Activated CD4-positive, alpha-beta T cell treated with anti-CD3 and anti-CD28 coated beads for 36 hours (primary cell): Measurements from ENCODE around the gene BCKDK. TPM values are rescaled to one million over a fixed set of nuclear protein-coding genes. Genes with fewer than 3 reads are reported as not detected.
A peak's percentile ranks its signal among the peaks of the same experiment; 100 is the strongest.

ENCODE experiments used
- ATAC-seq: fragments of 200-7000 bp; cut with Tn5 transposase; one replicate; pipeline ENCODE4 v1.10.0; 2021; ENCODE audit warnings: mild to moderate bottlenecking, moderate library complexity
- CTCF ChIA-PET: fragments of 350-600 bp; sonication (Branson Sonifier 250); formaldehyde crosslinking; loops from one replicate; lab custom pipeline; 2021; ENCODE audit warnings: antibody characterized with exemption; lab: Charles Lee
- POLR2A ChIA-PET: fragments of 350-600 bp; sonication (Branson Sonifier 250); formaldehyde crosslinking; loops from one replicate; lab custom pipeline; 2021; ENCODE audit warnings: antibody characterized with exemption, inconsistent platforms; lab: Charles Lee
- DNase-seq: peaks from one replicate; pipeline ENCODE4 v3.0.0-alpha.2; 2020
- H3K27ac Mint-ChIP-seq: one replicate; pipeline ENCODE4 v1.8.0; 2021; ENCODE audit warnings: mixed read lengths
- H3K27me3 Mint-ChIP-seq: one replicate; pipeline ENCODE4 v1.8.0; 2021; ENCODE audit warnings: mixed read lengths
- H3K36me3 Mint-ChIP-seq: one replicate; pipeline ENCODE4 v1.8.0; 2021; ENCODE audit warnings: low read depth, mixed read lengths
- H3K4me1 Mint-ChIP-seq: one replicate; pipeline ENCODE4 v1.8.0; 2021; ENCODE audit warnings: mixed read lengths
- H3K4me3 Mint-ChIP-seq: one replicate; pipeline ENCODE4 v1.8.0; 2021; ENCODE audit warnings: mild to moderate bottlenecking, moderate library complexity, mixed read lengths
- H3K9me3 Mint-ChIP-seq: one replicate; pipeline ENCODE4 v1.8.0; 2021; ENCODE audit warnings: low read depth, mixed read lengths
- intact Hi-C, 2 experiments: fragments of 100-400 bp; cut with DNase I in 1 of 2; cut with micrococcal nuclease in 1 of 2; formaldehyde crosslinking; loops; one replicate each; pipeline versions ENCODE4 v1.14.2 to v1.15.1; 2022 to 2024; cut with DNase I, micrococcal nuclease
- total RNA-seq, 2 experiments: library from RNA; stranded (reverse); gene quantifications; one replicate each; pipeline ENCODE4 v1.2.3, GENCODE V29; 2021

BCKDK gene
- total RNA-seq, 2 experiments from 2014 or later = 50.0 to 53.3 TPM

DNA sequence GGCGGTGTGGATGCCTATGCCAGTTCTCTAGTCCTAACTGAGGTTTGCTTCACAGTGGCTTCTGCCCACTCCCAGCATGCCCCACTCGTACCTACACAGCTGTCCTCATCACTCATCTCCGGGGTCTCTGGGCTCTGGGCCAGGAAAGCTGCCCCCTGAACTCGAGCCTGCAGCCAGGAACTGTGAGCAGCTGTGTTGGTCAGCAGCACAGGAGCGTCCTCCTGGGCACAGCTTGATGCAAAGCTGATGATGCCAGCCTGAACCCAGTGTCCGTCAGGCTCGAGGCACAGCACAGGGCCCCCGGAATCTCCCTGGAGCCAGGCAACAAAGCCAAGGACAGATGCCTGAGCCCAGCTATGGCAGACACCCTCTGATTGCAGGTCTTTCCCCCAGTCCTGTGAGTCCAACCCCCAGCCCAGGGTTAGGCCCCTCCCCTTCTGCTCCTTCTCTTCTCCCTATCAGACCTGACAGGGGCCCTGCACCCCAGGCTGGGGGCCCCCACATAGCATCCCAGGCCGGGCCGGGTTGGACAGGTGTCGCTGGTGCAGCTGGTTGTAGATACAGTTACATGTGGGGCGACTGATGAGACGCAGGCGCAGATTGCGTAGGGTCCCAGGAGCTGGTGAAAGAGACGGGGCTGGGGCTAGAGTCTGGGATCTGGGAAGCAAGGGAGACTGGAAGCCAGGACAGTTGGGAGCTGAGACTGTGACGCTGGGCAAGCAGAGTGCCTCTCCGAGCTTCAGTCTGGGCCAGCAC is 22.1 kb upstream of the BCKDK start:
- Mint-ChIP-seq H3K36me3 (peaks cover 9% of the 10 kb centered on the region), H3K4me3 (no peak overlapping the region), H3K27me3 (no peaks in the 10 kb centered on the region), H3K27ac (no peak overlapping the region), H3K4me1 (peaks cover 7% of the 10 kb centered on the region), H3K9me3 (no peaks in the 10 kb centered on the region)
- CTCF ChIA-PET = interaction anchor here (0.7 to 0.9 kb wide), 2 partner anchors 13 to 101 kb away, joined by 3 read pairs; partner anchors contain the start of gene HSD3B7
- intact Hi-C loops = no loop called here
- POLR2A ChIA-PET = interaction anchor here (1.2 kb wide), 1 partner anchor 12 kb away, joined by 4 read pairs; the partner anchor contains the start of genes ZNF646 and ZNF668
- no peak for ATAC-seq
- no peak for DNase-seq

GRCh38 chr16:31086629-31086906 is 21.6 kb upstream of the BCKDK start:
- Mint-ChIP-seq H3K27me3 (no peaks in the 10 kb centered on the region), H3K9me3 (no peaks in the 10 kb centered on the region), H3K36me3 (peaks cover 12% of the 10 kb centered on the region), H3K27ac (no peak overlapping the region), H3K4me1 (peaks cover 7% of the 10 kb centered on the region), H3K4me3 (no peak overlapping the region)
- no peak for ATAC-seq
- CTCF ChIA-PET = interaction anchor here (0.9 kb wide), 1 partner anchor 102 kb away, joined by 3 read pairs; the partner anchor contains the start of gene HSD3B7
- POLR2A ChIA-PET = no interaction called here
- intact Hi-C loops = no loop called here
- no peak for DNase-seq

DNA sequence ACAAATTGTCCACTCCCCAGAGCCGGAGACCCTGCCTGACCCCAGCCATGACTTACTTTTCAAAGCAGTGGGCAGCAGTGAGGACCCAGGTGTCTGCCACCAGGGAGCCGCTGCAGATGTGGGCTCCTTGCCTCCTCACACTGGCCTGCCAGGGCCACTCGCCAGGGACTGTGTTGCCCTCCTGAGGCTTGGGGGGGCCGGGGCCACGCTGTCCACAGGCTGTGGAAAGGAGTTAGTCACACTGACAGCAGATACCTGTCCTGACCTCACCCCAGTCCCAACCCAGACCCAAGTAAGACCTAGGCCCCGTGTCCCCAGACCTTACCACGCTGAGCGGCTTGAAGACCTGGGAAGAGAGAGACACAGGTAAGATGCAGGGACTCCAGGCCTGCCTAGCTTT is 20.7 kb upstream of the BCKDK start:
- H3K27me3 Mint-ChIP-seq = no peaks in the 10 kb centered on the region
- ChIA-PET POLR2A (no interaction called here), CTCF (interaction anchor here (0.9 kb wide), 1 partner anchor 102 kb away, joined by 3 read pairs; the partner anchor contains the start of gene HSD3B7)
- ATAC-seq = no peak
- DNase-seq = no peak
- H3K27ac Mint-ChIP-seq = no peak overlapping the region
- H3K4me1 Mint-ChIP-seq = peaks cover 4% of the 10 kb centered on the region
- intact Hi-C loops = no loop called here
- peaks cover 13% of the 10 kb centered on the region for H3K36me3 Mint-ChIP-seq
- H3K9me3 Mint-ChIP-seq = no peaks in the 10 kb centered on the region
- no peak overlapping the region for H3K4me3 Mint-ChIP-seq

DNA sequence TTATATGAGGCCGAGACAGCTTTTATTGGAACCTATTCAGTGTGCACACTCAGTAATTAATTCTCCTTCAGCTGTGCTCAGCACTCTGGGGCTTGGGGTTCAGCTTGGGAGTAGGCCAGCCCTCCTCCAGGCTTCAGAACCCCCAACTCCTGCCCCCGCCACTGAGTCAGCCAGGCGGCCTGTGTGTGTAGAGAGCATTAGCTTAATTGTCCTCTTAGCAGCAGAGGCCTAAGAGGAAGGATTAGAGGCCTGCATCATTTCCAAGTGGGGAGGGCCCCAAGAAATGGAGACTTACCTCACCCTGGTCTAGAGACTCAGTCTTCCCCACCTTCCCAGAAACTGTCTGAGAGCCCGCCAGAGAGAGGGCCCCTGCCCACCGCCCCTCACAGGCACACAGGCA is 20.2 kb upstream of the BCKDK start:
- H3K27ac Mint-ChIP-seq = no peak overlapping the region
- intact Hi-C loops = no loop called here
- ChIA-PET POLR2A (no interaction called here), CTCF (interaction anchor here (0.9 kb wide), 1 partner anchor 103 kb away, joined by 3 read pairs; the partner anchor contains the start of gene HSD3B7)
- no peaks in the 10 kb centered on the region for H3K9me3 Mint-ChIP-seq
- peaks cover 16% of the 10 kb centered on the region for H3K36me3 Mint-ChIP-seq
- H3K27me3 Mint-ChIP-seq = no peaks in the 10 kb centered on the region
- peaks cover 9% of the 10 kb centered on the region for H3K4me1 Mint-ChIP-seq
- DNase-seq = no peak
- no peak overlapping the region for H3K4me3 Mint-ChIP-seq
- no peak for ATAC-seq

- intact Hi-C loops = no loop called here
- DNase-seq (no peak), ATAC-seq (no peak)
- H3K27me3 Mint-ChIP-seq = no peaks in the 10 kb centered on the region
- no peaks in the 10 kb centered on the region for H3K9me3 Mint-ChIP-seq
- H3K27ac Mint-ChIP-seq = no peak within 1 kb of the TSS
- H3K36me3 Mint-ChIP-seq = peaks cover 16% of the 10 kb centered on the region
- ChIA-PET POLR2A (no interaction called here), CTCF (interaction anchor here (0.9 kb wide), 1 partner anchor 103 kb away, joined by 3 read pairs; the partner anchor contains the start of gene HSD3B7)
- H3K4me1 Mint-ChIP-seq = peaks cover 12% of the 10 kb centered on the region
- no peak within 1 kb of the TSS for H3K4me3 Mint-ChIP-seq
These were observed 19.6 kb upstream of the BCKDK start, which contains the start of gene PRSS53 for GRCh38 chr16:31088459-31089183. PRSS53 (minus strand) TSS chr16:31088943; CDS start chr16:31088809, 134 bp downstream.

GRCh38 chr16:31089199-31089598 is 19.0 kb upstream of the BCKDK start:
- intact Hi-C loops = no loop called here
- ATAC-seq (no peak), DNase-seq (no peak)
- Mint-ChIP-seq H3K9me3 (no peaks in the 10 kb centered on the region), H3K4me3 (no peak overlapping the region), H3K27ac (no peak overlapping the region), H3K4me1 (peaks cover 15% of the 10 kb centered on the region), H3K27me3 (no peaks in the 10 kb centered on the region), H3K36me3 (peaks cover 19% of the 10 kb centered on the region)
- POLR2A ChIA-PET = no interaction called here
- CTCF ChIA-PET = no interaction called here

- POLR2A ChIA-PET = no interaction called here
- Mint-ChIP-seq H3K27ac (no peak overlapping the region), H3K36me3 (peaks cover 21% of the 10 kb centered on the region), H3K4me3 (no peak overlapping the region), H3K27me3 (no peaks in the 10 kb centered on the region), H3K9me3 (no peaks in the 10 kb centered on the region), H3K4me1 (peaks cover 20% of the 10 kb centered on the region)
- DNase-seq (no peak), ATAC-seq (no peak)
- intact Hi-C loops = loop anchor here in 1 of 2 experiments (10.0 kb wide), 1 partner anchor 106 kb away; the partner anchor contains the start of gene HSD3B7
- CTCF ChIA-PET = no interaction called here
These were observed 17.6 kb upstream of the BCKDK start for GRCh38 chr16:31090540-31090939.

DNA sequence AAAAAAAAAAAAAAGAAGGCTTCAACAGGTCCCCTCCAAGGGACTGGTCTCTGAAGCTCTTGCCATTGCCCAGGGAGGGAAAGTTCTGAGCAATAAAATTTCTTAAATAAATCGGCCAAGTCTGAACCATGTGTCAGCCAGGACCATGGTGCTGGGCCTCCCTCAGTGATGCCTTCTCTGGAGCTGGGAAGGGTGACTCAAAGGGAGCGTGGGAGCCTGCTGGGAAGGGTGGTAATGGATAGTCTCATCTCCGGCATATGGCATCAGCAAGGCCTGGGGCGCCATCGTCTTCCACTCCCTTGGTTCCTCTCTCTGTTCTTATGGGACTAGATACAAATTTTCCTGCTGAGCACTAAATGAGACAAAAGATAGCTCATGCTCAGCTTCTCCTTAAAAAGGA is 15.9 kb upstream of the BCKDK start:
- Mint-ChIP-seq H3K27me3 (no peaks in the 10 kb centered on the region), H3K9me3 (no peaks in the 10 kb centered on the region), H3K4me3 (no peak overlapping the region), H3K36me3 (peaks cover 21% of the 10 kb centered on the region), H3K27ac (no peak overlapping the region), H3K4me1 (peaks cover 25% of the 10 kb centered on the region)
- CTCF ChIA-PET = interaction anchor here (0.6 to 1.9 kb wide), 4 partner anchors 8 to 295 kb away, joined by 3 to 10 read pairs (median 4); no protein-coding TSS in a partner anchor
- DNase-seq (no peak), ATAC-seq (no peak)
- intact Hi-C loops = loop anchor here in 1 of 2 experiments (10.0 kb wide), 1 partner anchor 108 kb away; the partner anchor contains the start of gene HSD3B7
- POLR2A ChIA-PET = interaction anchor here (0.6 to 0.9 kb wide), 2 partner anchors 18 to 42 kb away, joined by 3 to 4 read pairs; partner anchors contain the start of genes ZNF646 and ZNF668

DNA sequence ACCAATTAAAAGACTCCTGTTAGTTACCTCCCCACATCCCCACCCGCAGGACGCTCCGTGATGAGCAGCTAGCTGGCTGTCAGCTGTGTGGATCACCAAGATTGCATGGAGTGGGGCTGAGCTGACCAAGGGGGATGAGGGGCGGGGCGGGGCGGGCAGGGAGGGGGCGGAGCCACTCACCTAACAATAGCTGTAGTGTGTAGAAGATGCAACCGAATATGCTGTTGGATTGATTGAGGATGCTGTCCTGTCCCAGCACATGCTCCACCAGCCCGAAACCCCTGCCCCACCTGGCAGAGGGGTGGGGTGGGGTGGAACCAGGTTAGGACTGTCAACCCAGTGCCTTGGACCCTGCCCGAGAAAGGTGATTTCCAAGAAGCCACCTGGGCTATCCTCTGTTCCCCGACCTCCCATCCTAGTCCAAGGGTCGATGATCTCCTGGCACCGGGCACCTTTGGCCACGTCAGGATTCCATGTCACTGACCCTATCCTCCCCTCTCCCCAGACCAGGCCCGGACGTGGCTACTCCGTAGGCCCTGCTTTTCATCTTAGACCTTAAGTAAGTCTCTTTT is 15.0 kb upstream of the BCKDK start:
- ATAC-seq (no peak), DNase-seq (peak; percentile 44)
- Mint-ChIP-seq H3K4me3 (peak overlapping the region; percentile 98), H3K4me1 (peaks cover 25% of the 10 kb centered on the region), H3K27ac (peak overlapping the region; percentile 31), H3K27me3 (no peaks in the 10 kb centered on the region), H3K9me3 (no peaks in the 10 kb centered on the region), H3K36me3 (peaks cover 21% of the 10 kb centered on the region)
- CTCF ChIA-PET = interaction anchor here (0.5 to 1.9 kb wide), 3 partner anchors 49 to 94 kb away, joined by 4 to 10 read pairs (median 5); no protein-coding TSS in a partner anchor
- POLR2A ChIA-PET = interaction anchor here (0.6 to 0.9 kb wide), 2 partner anchors 19 to 87 kb away, joined by 3 to 4 read pairs; partner anchors contain the start of genes ZNF646 and ZNF668
- intact Hi-C loops = loop anchor here in 1 of 2 experiments (10.0 kb wide), 1 partner anchor 108 kb away; the partner anchor contains the start of gene HSD3B7

DNA sequence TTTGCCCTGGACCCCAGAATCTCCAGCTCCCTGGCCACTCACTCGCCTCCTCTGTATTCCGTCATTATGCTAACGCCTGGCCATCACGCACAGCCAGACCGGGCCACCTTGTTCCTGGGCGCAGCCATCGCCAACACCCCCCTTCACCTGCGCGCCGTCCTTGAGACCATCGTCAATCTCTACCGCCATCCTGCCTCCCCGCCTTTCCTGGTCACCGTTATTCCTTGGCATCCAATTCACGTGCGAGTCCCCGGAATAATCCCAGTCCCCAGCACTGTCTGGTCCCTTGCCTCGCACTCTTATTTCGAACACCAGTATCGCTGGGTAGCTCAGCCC is 14.1 kb upstream of the BCKDK start:
- DNase-seq (no peak), ATAC-seq (no peak)
- CTCF ChIA-PET = interaction anchor here (2.4 kb wide), 1 partner anchor 20 kb away, joined by 7 read pairs; the partner anchor contains the start of genes ZNF646 and ZNF668
- intact Hi-C loops = loop anchor here (1.0 to 10.0 kb wide), 11 partner anchors 20 to 365 kb away; partner anchors contain the start of genes KAT8 (in 2 of the 2), ZNF646 (in 2 of the 2), ZNF668 (in 2 of the 2) and ARMC5 (in 1 of the 2)
- Mint-ChIP-seq H3K27me3 (no peaks in the 10 kb centered on the region), H3K4me3 (peak overlapping the region; percentile 98), H3K36me3 (peaks cover 21% of the 10 kb centered on the region), H3K4me1 (peaks cover 25% of the 10 kb centered on the region), H3K27ac (peak overlapping the region; percentile 89), H3K9me3 (no peaks in the 10 kb centered on the region)
- POLR2A ChIA-PET = no interaction called here
